Inferior parietal cortex (tissue), 1 donor: ENCODE measurements around the gene STARD9.
"Not testable (repeated sequence)": the region's sequence is repeated elsewhere in the genome, so short reads cannot be mapped to it uniquely, and the experiment has no call there.

Experiments used
- DNase-seq: peaks from one replicate; pipeline ENCODE4 v3.0.0-alpha.2; 2016; ENCODE audit errors: extremely low spot score

STARD9 gene

GRCh38 chr15:42623951-42624350 is 48.5 kb downstream of the STARD9 start:
- peak; percentile 41 for DNase-seq

- no peak for DNase-seq
Measured at GRCh38 chr15:42627485-42627884, 52.1 kb downstream of the STARD9 start.

- DNase-seq, result no peak
Measured at GRCh38 chr15:42628761-42629160, 53.4 kb downstream of the STARD9 start.

- DNase-seq, result no peak
Measured at GRCh38 chr15:42632105-42632675, 56.8 kb downstream of the STARD9 start.

- no peak for DNase-seq
Measured at GRCh38 chr15:42640109-42640508, 64.7 kb downstream of the STARD9 start.

- peak; percentile 85 for DNase-seq
Measured at GRCh38 chr15:42650208-42651066, 75.0 kb downstream of the STARD9 start.

- DNase-seq, result no peak
Measured at GRCh38 chr15:42665827-42666226, 90.4 kb downstream of the STARD9 start.

GRCh38 chr15:42667855-42668254 is 92.4 kb downstream of the STARD9 start:
- no peak for DNase-seq

- no peak for DNase-seq
Measured at GRCh38 chr15:42670451-42670850, 95.0 kb downstream of the STARD9 start.

- no peak for DNase-seq
Measured at GRCh38 chr15:42672444-42672843, 97.0 kb downstream of the STARD9 start.

- DNase-seq, result no peak
Measured at GRCh38 chr15:42674472-42674871, 99.1 kb downstream of the STARD9 start.

- no peak for DNase-seq
Measured at GRCh38 chr15:42675021-42675420, 99.6 kb downstream of the STARD9 start.

GRCh38 chr15:42679285-42680141 is 104.1 kb downstream of the STARD9 start:
- no peak for DNase-seq

GRCh38 chr15:42680142-42680482 is 104.7 kb downstream of the STARD9 start:
- DNase-seq, result not testable (repeated sequence)

- no peak for DNase-seq
Measured at GRCh38 chr15:42681119-42681518, 105.7 kb downstream of the STARD9 start.

GRCh38 chr15:42686281-42686680 is 110.9 kb downstream of the STARD9 start:
- DNase-seq, result no peak

- DNase-seq, result no peak
Measured at GRCh38 chr15:42687740-42688139, 112.3 kb downstream of the STARD9 start.

- no peak for DNase-seq
Measured at GRCh38 chr15:42688301-42688700, 112.9 kb downstream of the STARD9 start.

- no peak for DNase-seq
Measured at GRCh38 chr15:42691308-42691707, 115.9 kb downstream of the STARD9 start.

GRCh38 chr15:42691770-42692169 is 116.4 kb downstream of the STARD9 start:
- DNase-seq, result no peak

- no peak for DNase-seq
Measured at GRCh38 chr15:42692536-42692935, 117.1 kb downstream of the STARD9 start.

GRCh38 chr15:42692997-42693396 is 117.6 kb downstream of the STARD9 start:
- DNase-seq, result no peak

GRCh38 chr15:42693496-42693895 is 118.1 kb downstream of the STARD9 start:
- no peak for DNase-seq
